Lung (tissue), 12 donors: Measurements from ENCODE around the gene CARF. TPM values are rescaled to one million over a fixed set of nuclear protein-coding genes. Genes with fewer than 3 reads are reported as not detected.

Experiments used
- ATAC-seq: fragments of 200-7000 bp; cut with Tn5 transposase; one replicate; pipeline ENCODE4 v1.9.1; 2020; ENCODE audit warnings: moderate number of reproducible peaks; ENCODE audit not compliant: insufficient read depth, low FRiP score
- DNase-seq, 3 donors: peaks; one replicate each; pipeline ENCODE4 v3.0.0-alpha.2; 2013 to 2017
- H3K27ac ChIP-seq, 2 donors: one replicate each; pipeline ENCODE4 v1.5.1; 2013; ENCODE audit warnings: mild to moderate bottlenecking in 2 of 2, moderate library complexity in 2 of 2, control low read depth in 1 of 2, inconsistent platforms in 1 of 2, low read depth in 1 of 2, low read length in 1 of 2
- H3K27me3 ChIP-seq, 3 donors: one replicate each; pipeline ENCODE4 v1.5.1; 2013; ENCODE audit warnings: low read length in 2 of 3; ENCODE audit not compliant: control insufficient read depth in 3 of 3, insufficient read depth in 3 of 3
- H3K36me3 ChIP-seq, 4 donors: one replicate each; pipeline ENCODE4 v1.5.1; 2013; ENCODE audit warnings: low read length in 4 of 4, mild to moderate bottlenecking in 1 of 4, moderate library complexity in 1 of 4; ENCODE audit not compliant: control insufficient read depth in 4 of 4, insufficient read depth in 4 of 4
- H3K4me1 ChIP-seq, 5 donors: one replicate each; pipeline ENCODE4 v1.5.1; 2013; ENCODE audit warnings: low read length in 5 of 5, mild to moderate bottlenecking in 2 of 5, moderate library complexity in 1 of 5; ENCODE audit not compliant: control insufficient read depth in 5 of 5, insufficient read depth in 5 of 5
- H3K4me3 ChIP-seq: one replicate; pipeline ENCODE4 v1.5.1; 2013; ENCODE audit warnings: mild to moderate bottlenecking, control low read depth, moderate library complexity
- H3K9ac ChIP-seq, 2 donors: one replicate each; pipeline ENCODE4 v1.5.1; 2013; ENCODE audit warnings: low read length in 2 of 2, control low read depth in 1 of 2; ENCODE audit not compliant: insufficient read depth in 1 of 2
- H3K9me3 ChIP-seq, 4 donors: one replicate each; pipeline ENCODE4 v1.5.1; 2013; ENCODE audit warnings: low read length in 3 of 4, mild to moderate bottlenecking in 1 of 4, moderate library complexity in 1 of 4; ENCODE audit not compliant: control insufficient read depth in 4 of 4, insufficient read depth in 3 of 4
- CTCF ChIP-seq: IDR thresholded peaks from 2 replicates; pipeline ENCODE4 v1.5.1; 2012; ENCODE audit warnings: mild to moderate bottlenecking; ENCODE audit errors: control extremely low read depth, extremely low read depth
- WGBS, 2 donors: extraction: QIAGEN DNeasy Blood & Tissue Kit; methylation state at CpG; one replicate each; pipeline ENCODE4 v1.1.7; 2013; 5-methylcytosine and 5-hydroxymethylcytosine counted together
- polyA plus RNA-seq, 2 donors: library from polyadenylated mRNA; stranded (reverse); fragments of 200-250 nt; gene quantifications; one replicate each; pipeline ENCODE4 v1.2.1, GENCODE V29; 2013
- total RNA-seq, 2 donors: library from RNA; depleted of rRNA in 1 of 2; stranded (reverse); fragments of >200 nt in 1 of 2; gene quantifications; one replicate each; pipeline ENCODE4 v1.2.1, GENCODE V29; 2014 to 2021
- donor health status: control.
- donor health status: control.
- donor health status: Bipolar disorder and iron deficiency.
- donor health status: healthy.
- donor health status: DM: yes; HTN: yes; CAD: no.

The CARF gene
- total and polyA plus RNA-seq, 4 donors: 1.8 to 20.0 (median 5.3) TPM

GRCh38 chr2:203014456-203015199, 102.6 kb downstream of the CARF start, which contains the start of gene NBEAL1:
Gene NBEAL1 (plus strand): TSS chr2:203014875. CDS start chr2:203016385, 1,510 bp downstream.
- 0% methylated on average over 51 to 59 of the region's 59 CpGs for WGBS, 2 donors
- ATAC-seq: peak; percentile 99
- no peaks in the 10 kb centered on the region for H3K9me3 ChIP-seq
- peaks cover 0 to 2% (median 0%) of the 10 kb centered on the region in 4 donors for H3K36me3 ChIP-seq
- H3K4me1 ChIP-seq: peaks cover 0 to 43% (median 6%) of the 10 kb centered on the region in 5 donors
- H3K27ac ChIP-seq: peak within 1 kb of the TSS; percentile 89 to 99
- H3K4me3 ChIP-seq: peak within 1 kb of the TSS; percentile 85
- no peaks in the 10 kb centered on the region for H3K27me3 ChIP-seq
- TF ChIP-seq CTCF: no peak
- DNase-seq: peak; percentile 100
- H3K9ac ChIP-seq: peak within 1 kb of the TSS; percentile 90 to 99

- WGBS, 2 donors: 49 to 75% methylated on average over 3 of the region's 3 CpGs
- Histone ChIP-seq H3K27me3 (no peaks in the 10 kb centered on the region), H3K4me1 (peaks cover 0 to 43% (median 7%) of the 10 kb centered on the region in 5 donors), H3K9me3 (no peaks in the 10 kb centered on the region), H3K36me3 (peaks cover 0 to 2% (median 0%) of the 10 kb centered on the region in 4 donors), H3K4me3 (no peak overlapping the region), H3K27ac (peak overlapping the region in 1 of 2 donors; percentile 14), H3K9ac (peak overlapping the region in 1 of 2 donors; percentile 74)
- DNase-seq (no peak), ATAC-seq (no peak)
- no peak for TF ChIP-seq CTCF
Measured at GRCh38 chr2:203016716-203017115, 104.6 kb downstream of the CARF start.

DNA sequence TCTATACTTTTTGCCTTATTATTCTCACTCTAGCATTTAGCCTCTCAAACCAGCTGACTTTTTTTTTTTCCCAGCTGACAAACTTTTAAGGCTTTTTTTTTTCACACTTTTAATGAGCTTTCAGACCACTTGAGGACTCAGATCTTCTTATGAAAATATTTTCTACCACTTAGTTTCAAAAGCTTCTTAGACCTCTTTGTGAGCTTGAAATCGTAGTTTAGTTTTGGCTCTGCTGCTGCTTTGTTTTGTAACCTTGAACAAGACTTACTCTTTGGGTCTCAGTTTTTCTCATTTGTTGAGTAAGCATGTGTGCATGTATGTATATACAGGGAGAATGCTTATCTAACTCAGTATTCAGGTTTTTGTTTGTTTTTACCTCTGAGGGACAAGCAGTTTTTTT, 106.1 kb downstream of the CARF start:
- H3K36me3 ChIP-seq: peaks cover 0 to 2% (median 0%) of the 10 kb centered on the region in 4 donors
- peaks cover 0 to 56% (median 9%) of the 10 kb centered on the region in 5 donors for H3K4me1 ChIP-seq
- DNase-seq (peak in 2 of 3 donors; percentile 57 to 67), ATAC-seq (no peak)
- TF ChIP-seq CTCF: no peak
- H3K27ac ChIP-seq: peak overlapping the region in 1 of 2 donors; percentile 40
- 16 to 67% methylated on average over 1 of the region's 1 CpG for WGBS, 2 donors
- peak overlapping the region in 1 of 2 donors; percentile 27 for H3K9ac ChIP-seq
- H3K27me3 ChIP-seq: no peaks in the 10 kb centered on the region
- no peaks in the 10 kb centered on the region for H3K9me3 ChIP-seq
- no peak overlapping the region for H3K4me3 ChIP-seq
